Endometrial microvascular endothelial cells (primary cell): Measurements from ENCODE around the gene LRRC59. TPM values are rescaled to one million over a fixed set of nuclear protein-coding genes. Genes with fewer than 3 reads are reported as not detected.

Experiments
- total RNA-seq: library from RNA; depleted of rRNA; stranded (reverse); fragments of >200 nt; gene quantifications from one replicate; pipeline ENCODE4 v1.2.3, GENCODE V29; 2015; ENCODE audit errors: inconsistent ontology term

Gene LRRC59
- total RNA-seq, 1 donor from 2014 or later: 276 TPM

Other genes starting within 250 kb of the LRRC59 start
- 28.3 TPM for gene PPP1R9B, start 246.8 kb downstream of the LRRC59 start, total RNA-seq
- not detected for gene SGCA, start 231.5 kb downstream of the LRRC59 start, total RNA-seq
- 95.4 TPM for gene COL1A1, start 195.9 kb downstream of the LRRC59 start, total RNA-seq
- not detected for gene TMEM92, start 123.1 kb downstream of the LRRC59 start, total RNA-seq
- gene XYLT2, start 51.4 kb downstream of the LRRC59 start, total RNA-seq: 51.2 TPM
- gene MRPL27, start 24.3 kb downstream of the LRRC59 start, total RNA-seq: 132 TPM
- 3.1 TPM for gene EME1, start 24.3 kb downstream of the LRRC59 start, total RNA-seq
- 25.8 TPM for gene ACSF2, start 28.7 kb upstream of the LRRC59 start, total RNA-seq
- gene CHAD, start 71.4 kb upstream of the LRRC59 start, total RNA-seq: not detected
- 33.2 TPM for gene RSAD1, start 81.3 kb upstream of the LRRC59 start, total RNA-seq
- gene MYCBPAP, start 110.9 kb upstream of the LRRC59 start, total RNA-seq: 5.5 TPM
- gene EPN3, start 135.2 kb upstream of the LRRC59 start, total RNA-seq: not detected
- 90.3 TPM for gene SPATA20, start 149.7 kb upstream of the LRRC59 start, total RNA-seq
- not detected for gene CACNA1G, start 163.2 kb upstream of the LRRC59 start, total RNA-seq
- 34.9 TPM for gene ABCC3, start 237.4 kb upstream of the LRRC59 start, total RNA-seq